Transverse colon (tissue), 4 donors: ENCODE data around the gene EDN2. TPM values are rescaled to one million over a fixed set of nuclear protein-coding genes. Genes with fewer than 3 reads are reported as not detected.

ENCODE experiments used
- DNase-seq: peaks from one replicate; pipeline ENCODE4 v3.0.0-alpha.2; 2019
- H3K27ac ChIP-seq, 4 donors: fragments of 200-600 bp; sonication (generic); 2 replicates each; pipeline ENCODE4 v1.5.1; 2016 to 2018; ENCODE audit warnings: inconsistent platforms in 4 of 4
- H3K27me3 ChIP-seq: fragments of 200-600 bp; sonication (generic); 2 replicates; pipeline ENCODE4 v1.5.1; 2017; ENCODE audit warnings: inconsistent platforms
- H3K36me3 ChIP-seq, 4 donors: fragments of 200-600 bp; sonication (generic); 2 replicates each; pipeline ENCODE4 v1.5.1; 2017 to 2019; ENCODE audit warnings: inconsistent platforms in 4 of 4
- H3K4me1 ChIP-seq, 4 donors: fragments of 200-600 bp; sonication (generic); 2 replicates each; pipeline ENCODE4 v1.5.1; 2017 to 2020; ENCODE audit warnings: inconsistent platforms in 4 of 4
- H3K4me3 ChIP-seq, 4 donors: fragments of 200-600 bp; sonication (generic); 1 replicate in 1 of 4; 2 replicates in 3 of 4; pipeline versions ENCODE4 v1.5.1 to v1.6.1; 2017 to 2019; ENCODE audit warnings: inconsistent platforms in 4 of 4
- H3K9me3 ChIP-seq, 2 donors: fragments of 200-600 bp; sonication (generic); 2 replicates each; pipeline ENCODE4 v1.5.1; 2017 to 2019; ENCODE audit warnings: inconsistent platforms in 2 of 2
- EP300 ChIP-seq: sonication (generic); formaldehyde crosslinking; IDR thresholded peaks from one replicate; pipeline ENCODE4 v1.6.1; 2017; ENCODE audit warnings: antibody characterized with exemption, low read depth
- POLR2A ChIP-seq: fragments of 450-650 bp; IDR thresholded peaks from one replicate; pipeline ENCODE4 v1.6.1; 2016; ENCODE audit warnings: antibody characterized with exemption, mild to moderate bottlenecking, moderate library complexity
- POLR2AphosphoS5 ChIP-seq, 3 donors: sonication (generic); formaldehyde crosslinking; IDR thresholded peaks; one replicate each; pipeline ENCODE4 v1.6.1; 2016; ENCODE audit warnings: antibody characterized with exemption in 3 of 3
- WGBS, 2 donors: methylation state at CpG; one replicate each; pipeline ENCODE4 v1.1.5; 2018; ENCODE audit warnings: low coverage in 1 of 2; 5-methylcytosine and 5-hydroxymethylcytosine counted together
- in situ Hi-C, 4 donors: fragments of 200-750 bp; cut with MboI; loops; one replicate each; pipeline versions ENCODE4 v1.15.0 to v1.15.1; 2017; ENCODE audit warnings: low sequenced_read_pairs in 3 of 4, low pct_ligation_motif_present in 1 of 4, low pct_unique_long_range_greater_than_20kb in 1 of 4
- intact Hi-C: fragments of 100-400 bp; cut with DNase I; formaldehyde crosslinking; loops from one replicate; pipeline ENCODE4 v1.15.1; 2023; ENCODE audit warnings: low total_unique reads
- total RNA-seq, 4 donors: library from RNA; depleted of rRNA; stranded (reverse); fragments of >200 nt; gene quantifications; one replicate each; pipeline ENCODE4 v1.1.0, GENCODE V29; 2016
- TF ChIP-seq, protein P1 (sequence below), 5 experiments: fragments of 200-600 bp in 3 of 5; fragments of 450-650 bp in 2 of 5; sonication (generic) in 3 of 5; IDR thresholded peaks; 1 replicate in 2 of 5; 2 replicates in 3 of 5; pipeline ENCODE4 v1.5.1; 2016 to 2017; ENCODE audit warnings: antibody characterized with exemption in 5 of 5, inconsistent platforms in 3 of 5, mild to moderate bottlenecking in 2 of 5, moderate library complexity in 1 of 5

EDN2 gene
- 10 to 100 TPM in 2 of 4 donors, 1 to 10 TPM in 2; 3.8 to 15.7 (median 10.3) TPM for total RNA-seq

DNA sequence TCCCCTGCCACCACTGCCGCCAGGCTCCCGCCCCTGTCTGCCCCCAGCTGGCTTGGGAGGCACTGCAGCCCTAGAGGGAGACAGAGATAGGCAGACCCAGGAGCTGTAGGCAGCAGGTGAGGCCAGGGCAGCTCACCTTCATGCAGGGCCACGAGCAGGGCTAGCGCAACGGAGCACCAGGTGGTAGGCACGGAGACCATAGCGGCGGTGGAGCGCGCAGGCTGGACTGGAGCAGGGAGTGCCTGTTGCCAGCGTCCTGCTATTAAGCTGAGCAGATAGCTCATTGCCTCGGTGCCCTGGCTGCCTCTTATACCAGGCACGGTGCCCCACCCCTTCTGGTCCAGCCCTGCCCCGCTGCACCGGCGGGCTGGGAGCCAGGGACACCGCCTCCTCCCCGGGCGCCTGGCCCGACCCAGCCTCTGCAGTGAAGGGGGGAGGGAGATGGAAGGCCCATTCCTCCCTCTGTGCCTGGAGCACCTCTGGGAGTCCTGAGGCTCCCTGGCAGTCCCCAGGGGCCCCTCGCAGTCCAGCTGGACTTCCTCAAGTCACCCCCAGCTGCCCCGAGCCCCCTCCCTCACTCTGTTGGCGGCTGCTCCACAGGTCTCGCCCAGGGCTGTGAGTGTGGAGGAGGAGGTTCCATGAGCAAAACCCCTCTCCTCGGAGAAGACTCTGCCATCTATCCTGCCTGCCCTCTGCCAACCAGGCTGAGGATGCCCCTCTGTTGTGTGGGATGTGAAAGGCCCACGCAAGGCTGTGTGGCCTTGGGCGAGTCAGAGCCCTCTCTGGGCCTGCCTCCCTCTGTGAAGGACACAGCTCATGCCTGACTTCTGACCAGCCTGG is at the start of gene EDN2:
Gene EDN2, minus strand, starts transcription at position 282 of the 840 bp plus-strand sequence. Its CDS starts 82 bp downstream, at position 200.
- intact Hi-C loops (no loop called here), in situ Hi-C loops (no loop called here)
- WGBS, 2 donors = 60% methylated on average over 20 of the region's 27 CpGs; no CpG with 5 or more reads in 1 of the 2 donors
- no peaks in the 10 kb centered on the region for H3K27me3 ChIP-seq
- DNase-seq = peak; percentile 89
- no peaks in the 10 kb centered on the region for H3K9me3 ChIP-seq
- peak within 1 kb of the TSS; percentile 42 to 74 (median 49) for H3K27ac ChIP-seq
- H3K4me3 ChIP-seq = peak within 1 kb of the TSS in 3 of 4 donors; percentile 6 to 31 (median 17)
- peaks cover 38 to 54% (median 46%) of the 10 kb centered on the region in 4 donors for H3K4me1 ChIP-seq
- TF ChIP-seq POLR2AphosphoS5 (IDR thresholded peaks at IDR 0.05) (peak; percentile 74 to 85 (median 83)), POLR2A (peak; percentile 93), EP300 (no peak)
- TF ChIP-seq, protein P1, sequence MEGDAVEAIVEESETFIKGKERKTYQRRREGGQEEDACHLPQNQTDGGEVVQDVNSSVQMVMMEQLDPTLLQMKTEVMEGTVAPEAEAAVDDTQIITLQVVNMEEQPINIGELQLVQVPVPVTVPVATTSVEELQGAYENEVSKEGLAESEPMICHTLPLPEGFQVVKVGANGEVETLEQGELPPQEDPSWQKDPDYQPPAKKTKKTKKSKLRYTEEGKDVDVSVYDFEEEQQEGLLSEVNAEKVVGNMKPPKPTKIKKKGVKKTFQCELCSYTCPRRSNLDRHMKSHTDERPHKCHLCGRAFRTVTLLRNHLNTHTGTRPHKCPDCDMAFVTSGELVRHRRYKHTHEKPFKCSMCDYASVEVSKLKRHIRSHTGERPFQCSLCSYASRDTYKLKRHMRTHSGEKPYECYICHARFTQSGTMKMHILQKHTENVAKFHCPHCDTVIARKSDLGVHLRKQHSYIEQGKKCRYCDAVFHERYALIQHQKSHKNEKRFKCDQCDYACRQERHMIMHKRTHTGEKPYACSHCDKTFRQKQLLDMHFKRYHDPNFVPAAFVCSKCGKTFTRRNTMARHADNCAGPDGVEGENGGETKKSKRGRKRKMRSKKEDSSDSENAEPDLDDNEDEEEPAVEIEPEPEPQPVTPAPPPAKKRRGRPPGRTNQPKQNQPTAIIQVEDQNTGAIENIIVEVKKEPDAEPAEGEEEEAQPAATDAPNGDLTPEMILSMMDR (IDR thresholded peaks at IDR 0.05) = peak; percentile 27 to 84 (median 47)
- no peaks in the 10 kb centered on the region for H3K36me3 ChIP-seq

GRCh38 chr1:41533731-41534080 is 49.2 kb upstream of the EDN2 start:
- TF ChIP-seq, protein P1 (IDR thresholded peaks at IDR 0.05) = no peak
- TF ChIP-seq POLR2AphosphoS5 (IDR thresholded peaks at IDR 0.05) = no peak
- no peak for TF ChIP-seq EP300
- no peak for TF ChIP-seq POLR2A
- intact Hi-C loops (no loop called here), in situ Hi-C loops (no loop called here)
- no peak overlapping the region for H3K4me3 ChIP-seq
- no peak overlapping the region for H3K27ac ChIP-seq
- 90% methylated on average over 5 of the region's 5 CpGs; no CpG with 5 or more reads in 1 of the 2 donors for WGBS, 2 donors
- H3K4me1 ChIP-seq = peaks cover 0 to 17% (median 14%) of the 10 kb centered on the region in 4 donors
- H3K36me3 ChIP-seq = no peaks in the 10 kb centered on the region
- DNase-seq = no peak
- H3K9me3 ChIP-seq = no peaks in the 10 kb centered on the region
- H3K27me3 ChIP-seq = no peaks in the 10 kb centered on the region

- in situ Hi-C loops = no loop called here
- Histone ChIP-seq H3K4me1 (peaks cover 0 to 12% (median 10%) of the 10 kb centered on the region in 4 donors), H3K27ac (no peak overlapping the region), H3K36me3 (no peaks in the 10 kb centered on the region), H3K27me3 (no peaks in the 10 kb centered on the region), H3K4me3 (no peak overlapping the region), H3K9me3 (no peaks in the 10 kb centered on the region)
- DNase-seq = no peak
- TF ChIP-seq, protein P1 (IDR thresholded peaks at IDR 0.05) = no peak
- TF ChIP-seq POLR2AphosphoS5 (IDR thresholded peaks at IDR 0.05) (no peak), EP300 (no peak), POLR2A (no peak)
- 88% methylated on average over 12 of the region's 12 CpGs; no CpG with 5 or more reads in 1 of the 2 donors for whole genome bisulfite sequencing, 2 donors
- intact Hi-C loops = no loop called here
Observed at GRCh38 chr1:41533016-41533730, 48.7 kb upstream of the EDN2 start.

DNA sequence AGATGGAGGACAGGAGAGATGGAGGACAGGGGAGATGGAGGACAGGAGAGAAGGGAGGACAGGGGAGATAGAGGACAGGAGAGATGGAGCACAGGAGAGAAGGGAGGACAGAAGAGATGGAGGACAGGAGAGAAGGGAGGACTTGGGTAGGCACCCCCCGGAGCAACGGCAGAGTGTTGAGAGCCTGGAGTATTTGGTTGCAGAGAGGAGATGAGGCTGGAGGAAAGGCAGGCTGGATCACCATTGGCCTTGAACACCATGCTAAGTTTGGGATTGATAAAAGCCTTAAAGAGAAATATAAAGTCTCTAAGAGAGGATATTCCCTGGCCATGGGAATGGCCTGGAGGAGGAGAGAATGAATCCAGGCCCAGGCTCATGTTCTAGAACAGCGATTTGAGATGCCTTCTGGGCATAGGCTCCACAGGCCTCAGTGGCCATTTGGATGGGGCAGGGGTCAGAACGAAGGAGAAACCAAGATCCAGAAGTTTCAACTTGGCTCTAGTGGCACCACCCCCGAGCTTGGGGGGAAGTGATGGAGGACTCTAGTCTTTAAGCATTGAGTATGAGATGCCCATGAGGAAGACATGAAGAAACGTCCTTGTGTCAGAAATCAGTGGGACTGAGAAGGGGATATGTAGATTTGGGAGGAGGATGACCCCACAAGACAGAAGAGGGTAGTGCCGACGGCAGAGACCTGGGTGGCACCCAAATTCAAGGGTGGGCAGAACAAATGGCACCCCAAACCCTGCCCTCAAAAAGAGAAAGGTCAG is 47.9 kb upstream of the EDN2 start:
- Histone ChIP-seq H3K27ac (no peak overlapping the region), H3K36me3 (no peaks in the 10 kb centered on the region)
- in situ Hi-C loops = no loop called here

More for the DNA sequence above, 47.9 kb upstream of the EDN2 start:
- Histone ChIP-seq H3K4me3 (no peak overlapping the region), H3K27me3 (no peaks in the 10 kb centered on the region), H3K9me3 (no peaks in the 10 kb centered on the region), H3K4me1 (peaks cover 0 to 4% (median 2%) of the 10 kb centered on the region in 4 donors)
- intact Hi-C loops = no loop called here
- no peak for TF ChIP-seq POLR2A
- TF ChIP-seq, protein P1 (IDR thresholded peaks at IDR 0.05) = no peak
- 90 to 95% methylated on average over 6 to 8 of the region's 8 CpGs for WGBS, 2 donors
- DNase-seq = no peak
